GM18868 (cell line): ENCODE data around the gene OR3A1.
"Not testable (repeated sequence)": the region's sequence is repeated elsewhere in the genome, so short reads cannot be mapped to it uniquely, and the experiment has no call there.

Source experiments
- ATAC-seq: cut with Tn5 transposase; IDR thresholded peaks from one replicate; pipeline ENCODE4 v1.9.1; 2021; ENCODE audit warnings: mild to moderate bottlenecking, moderate library complexity; ENCODE audit not compliant: unreplicated experiment

The OR3A1 gene, protein sequence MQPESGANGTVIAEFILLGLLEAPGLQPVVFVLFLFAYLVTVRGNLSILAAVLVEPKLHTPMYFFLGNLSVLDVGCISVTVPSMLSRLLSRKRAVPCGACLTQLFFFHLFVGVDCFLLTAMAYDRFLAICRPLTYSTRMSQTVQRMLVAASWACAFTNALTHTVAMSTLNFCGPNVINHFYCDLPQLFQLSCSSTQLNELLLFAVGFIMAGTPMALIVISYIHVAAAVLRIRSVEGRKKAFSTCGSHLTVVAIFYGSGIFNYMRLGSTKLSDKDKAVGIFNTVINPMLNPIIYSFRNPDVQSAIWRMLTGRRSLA

DNA sequence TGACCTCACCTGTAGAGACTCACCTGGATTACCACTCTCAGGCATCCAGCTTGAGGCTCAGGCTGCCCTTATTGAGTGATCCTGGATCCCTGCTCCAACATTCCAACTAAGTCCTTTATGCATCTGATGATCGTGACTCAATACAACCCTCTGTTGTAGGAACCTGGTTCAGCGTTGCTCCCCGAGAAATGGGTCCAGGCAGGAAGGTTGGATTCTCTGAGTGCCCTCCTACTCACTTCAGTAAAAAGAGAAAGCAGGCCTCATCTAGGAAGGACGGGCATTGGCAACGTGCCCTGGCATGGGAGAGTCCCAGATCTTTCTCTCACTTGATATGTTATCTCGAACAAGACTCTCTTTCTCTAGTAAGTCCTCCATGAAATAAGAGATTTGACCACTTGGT is at the start of gene OR3A1:
Gene OR3A1 (minus strand): TSS at position 101 of the 400 bp plus-strand sequence. CDS start 5,778 bp downstream, outside the sequence.
- ATAC-seq, result no peak

DNA sequence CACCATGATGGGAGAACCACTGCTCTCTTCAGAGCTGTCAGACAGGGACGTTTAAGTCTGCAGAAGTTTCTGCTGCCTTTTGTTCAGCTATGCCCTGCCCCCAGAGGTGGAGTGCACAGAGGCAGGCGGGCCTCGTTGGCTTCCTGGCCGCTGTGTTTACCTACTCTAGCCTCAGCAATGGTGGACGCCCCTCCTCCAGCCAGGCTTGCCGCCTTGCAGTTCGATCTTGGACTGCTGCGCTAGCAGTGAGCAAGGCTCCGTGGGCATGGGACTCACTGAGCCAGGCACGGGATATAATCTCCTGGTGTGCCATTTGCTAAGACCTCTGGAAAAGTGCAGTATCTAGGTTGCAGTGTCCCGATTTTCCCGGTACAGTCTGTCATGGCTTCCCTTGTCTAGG is 44.6 kb upstream of the OR3A1 start:
- not testable (repeated sequence) for ATAC-seq

DNA sequence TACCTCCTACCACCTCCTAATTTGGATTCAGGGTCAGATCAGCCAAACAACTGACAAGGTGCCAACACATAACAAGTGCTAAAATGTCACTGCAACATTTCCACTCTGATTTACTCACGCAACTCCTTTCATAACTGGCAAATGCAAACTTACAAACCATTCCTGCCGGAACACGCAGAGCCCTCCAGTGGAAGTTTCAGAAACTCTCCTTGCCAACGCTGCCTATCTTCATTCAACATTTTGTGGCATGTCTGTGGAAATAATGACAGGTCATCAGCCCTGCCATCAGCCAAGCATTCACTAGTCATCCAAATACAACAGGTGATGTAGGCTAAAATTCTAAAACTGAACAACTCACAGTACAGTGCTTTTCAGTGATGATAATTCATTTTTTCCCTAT is 37.7 kb upstream of the OR3A1 start:
- ATAC-seq, result no peak

DNA sequence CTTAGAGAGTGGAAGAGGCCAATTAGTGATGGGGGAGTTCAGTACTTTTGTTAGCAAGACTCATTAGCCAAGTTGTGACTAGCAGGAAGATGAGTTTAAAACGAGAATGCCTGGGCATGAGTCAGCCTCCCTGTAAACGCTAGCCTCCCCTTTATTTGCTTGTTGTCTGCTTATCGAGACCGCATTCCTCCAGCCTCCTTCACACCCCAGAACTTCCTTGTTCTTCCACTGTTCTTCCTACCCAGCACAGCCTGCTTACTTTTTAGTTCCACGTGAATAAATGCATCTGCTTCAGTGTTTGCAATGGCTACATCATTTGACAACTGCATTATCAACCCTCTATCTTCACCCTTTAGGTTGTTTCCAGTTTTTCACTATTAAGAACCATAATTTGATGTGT is 20.2 kb upstream of the OR3A1 start:
- no peak for ATAC-seq

DNA sequence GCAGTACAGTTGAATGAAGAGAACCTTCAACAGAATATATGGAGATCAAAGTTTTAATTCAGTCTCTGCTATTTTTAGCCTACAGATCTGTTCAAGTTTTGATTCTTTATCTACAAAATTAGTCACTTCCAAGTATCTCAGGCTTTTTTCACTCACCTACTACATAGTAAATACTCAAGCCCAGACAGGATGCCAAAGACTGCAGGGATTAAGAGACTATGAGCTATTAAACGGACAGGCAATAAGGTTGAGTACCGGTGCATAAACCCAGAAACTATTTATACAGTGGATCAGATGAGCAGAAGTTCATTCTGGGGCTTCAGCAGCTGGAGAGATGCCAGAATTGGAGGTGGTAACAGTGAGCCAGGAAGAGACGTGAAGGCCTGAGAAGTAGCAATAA is 18.7 kb upstream of the OR3A1 start:
- no peak for ATAC-seq

DNA sequence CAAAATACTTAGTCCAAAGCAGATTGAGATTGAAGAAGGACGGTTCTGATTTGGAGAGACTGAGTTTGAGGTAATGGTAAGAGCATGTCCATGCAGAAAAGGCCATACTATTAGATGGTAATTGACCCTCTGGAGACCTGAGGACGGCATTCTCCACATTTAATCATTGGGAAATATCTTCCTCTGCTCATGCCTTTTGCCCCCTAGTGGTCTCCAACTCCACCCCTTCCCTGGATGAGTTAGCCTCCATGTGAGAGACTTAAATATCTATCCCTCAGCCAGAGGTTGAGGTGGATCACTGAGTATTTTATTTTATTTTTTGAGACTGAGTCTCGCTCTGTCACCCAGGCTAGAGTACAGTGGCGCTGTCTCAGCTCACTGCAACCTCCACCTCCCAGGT is 10.4 kb upstream of the OR3A1 start:
- no peak for ATAC-seq

DNA sequence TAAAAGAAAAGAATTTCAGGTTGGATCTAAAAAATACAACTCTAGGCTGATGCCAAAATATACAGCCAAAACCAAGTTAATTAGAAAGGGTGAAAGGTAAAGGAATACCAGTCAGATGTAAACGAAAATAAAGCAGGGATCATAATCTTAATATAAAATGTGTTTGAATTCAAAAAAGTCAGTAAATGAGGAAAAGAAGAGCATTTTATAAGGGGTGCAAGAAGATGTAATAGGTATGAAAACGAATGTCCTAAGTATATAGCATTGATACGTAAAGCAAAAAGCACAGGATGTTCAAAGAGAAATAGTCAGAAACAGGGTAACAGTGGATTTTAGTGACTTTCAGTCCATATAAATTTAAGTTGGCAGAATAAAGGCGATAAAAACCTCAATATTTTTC is 2.5 kb downstream of the OR3A1 start:
- ATAC-seq, result no peak

DNA sequence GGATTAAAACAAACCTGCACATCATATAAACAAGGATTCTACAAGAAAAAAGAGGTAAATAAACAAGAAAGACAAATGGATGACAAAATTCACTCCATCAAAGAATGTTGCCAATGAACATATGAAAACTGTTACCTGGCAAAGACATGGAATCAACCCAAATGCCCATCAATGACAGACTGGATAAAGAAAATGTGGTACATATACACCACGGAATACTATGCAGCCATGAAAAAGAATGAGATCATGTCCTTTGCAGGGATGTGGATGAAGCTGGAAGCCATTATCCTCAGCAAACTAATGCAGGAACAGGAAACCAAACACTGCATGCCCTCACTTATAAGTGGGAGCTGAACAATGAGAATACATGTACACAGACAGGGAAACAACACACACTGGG is 4.6 kb downstream of the OR3A1 start:
- not testable (repeated sequence) for ATAC-seq

DNA sequence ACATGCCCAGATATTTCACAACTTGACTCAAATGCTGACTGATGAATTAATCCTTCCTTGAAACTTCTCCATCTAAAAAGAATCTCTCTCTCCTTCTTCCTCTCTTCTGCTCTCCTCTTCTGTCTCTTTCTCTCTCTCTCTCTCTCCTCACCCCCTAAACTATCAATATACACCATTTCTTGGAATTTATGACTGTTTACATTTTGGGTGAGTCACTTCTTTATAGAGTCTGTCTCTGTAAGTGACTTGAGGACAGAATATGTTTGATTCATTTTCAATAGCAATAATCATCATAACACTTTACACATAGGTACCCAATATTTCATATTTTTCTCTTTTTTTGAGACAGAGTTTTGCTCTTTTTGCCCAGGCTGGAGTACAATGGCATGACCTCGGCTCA is 15.3 kb downstream of the OR3A1 start:
- no peak for ATAC-seq

DNA sequence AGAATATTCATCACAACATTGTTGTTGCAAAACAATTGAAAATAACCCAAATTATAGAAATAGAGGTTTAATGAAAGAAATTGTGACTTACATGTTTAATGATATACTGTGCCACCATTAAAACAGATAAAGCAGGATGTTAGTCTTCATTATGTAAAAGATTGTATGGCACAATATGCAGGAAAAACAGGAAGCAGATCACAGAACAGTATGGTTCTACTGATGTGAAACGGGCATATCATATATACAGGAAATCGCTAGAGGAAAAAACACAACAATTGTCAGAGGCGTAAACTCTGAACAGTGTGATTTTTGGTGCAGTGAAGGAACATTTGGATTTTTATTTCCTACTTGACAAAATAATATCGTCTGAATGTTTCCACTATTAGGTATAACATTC is 22.0 kb downstream of the OR3A1 start:
- no peak for ATAC-seq

DNA sequence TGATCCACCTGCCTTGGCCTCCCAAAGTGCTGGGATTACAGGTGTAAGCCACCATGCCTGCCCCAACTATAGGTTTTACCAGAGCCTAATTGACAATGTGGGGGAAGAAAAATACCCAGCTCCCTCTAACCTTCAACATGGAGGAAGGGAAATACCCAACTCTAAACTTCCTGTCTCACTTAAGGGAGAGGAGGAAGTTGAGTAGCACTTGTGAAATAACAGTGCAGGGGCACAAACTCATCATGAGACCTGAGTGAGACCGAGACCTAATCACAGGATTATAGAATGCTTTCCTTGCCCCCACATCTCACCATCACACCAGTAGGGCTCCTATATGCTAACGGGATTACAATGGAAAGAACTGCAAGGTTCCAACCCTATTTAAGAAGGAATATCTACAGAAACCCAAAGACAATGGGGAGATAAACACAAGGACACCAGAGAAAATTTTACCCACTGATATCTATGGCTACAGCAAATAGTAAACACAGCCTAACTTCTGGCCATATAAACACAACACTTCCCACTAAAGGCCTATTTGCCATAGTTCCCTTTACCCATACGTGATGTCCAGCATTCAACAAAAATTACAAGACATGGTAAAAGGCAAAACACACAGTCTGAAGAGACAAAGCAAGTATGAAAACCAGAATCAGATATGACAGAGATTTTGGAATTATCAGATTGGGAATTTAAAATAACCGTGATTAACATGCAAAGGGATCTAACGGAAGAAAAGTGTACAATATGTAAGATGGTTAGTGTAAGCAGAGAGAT is 26.9 kb downstream of the OR3A1 start:
- ATAC-seq, result no peak

DNA sequence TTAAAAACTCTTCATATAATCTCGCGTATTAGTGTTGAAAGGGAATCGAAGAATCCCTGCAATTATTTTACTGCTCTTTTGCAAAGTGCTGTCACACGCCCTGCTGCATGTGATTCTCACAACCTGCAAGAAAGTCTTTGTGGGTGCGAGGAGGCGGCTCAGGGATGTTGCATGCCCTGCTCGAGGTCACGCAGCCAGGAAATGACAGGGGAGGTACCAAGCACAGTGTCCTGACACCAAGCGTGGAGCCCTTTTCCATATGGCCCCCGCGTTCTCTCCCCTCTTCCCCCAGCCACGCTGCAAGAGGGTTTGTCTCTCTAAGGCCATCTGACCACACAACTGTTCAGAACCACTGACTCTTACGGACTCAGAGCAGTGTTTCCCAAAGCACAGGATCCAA is 37.6 kb downstream of the OR3A1 start:
- no peak for ATAC-seq

DNA sequence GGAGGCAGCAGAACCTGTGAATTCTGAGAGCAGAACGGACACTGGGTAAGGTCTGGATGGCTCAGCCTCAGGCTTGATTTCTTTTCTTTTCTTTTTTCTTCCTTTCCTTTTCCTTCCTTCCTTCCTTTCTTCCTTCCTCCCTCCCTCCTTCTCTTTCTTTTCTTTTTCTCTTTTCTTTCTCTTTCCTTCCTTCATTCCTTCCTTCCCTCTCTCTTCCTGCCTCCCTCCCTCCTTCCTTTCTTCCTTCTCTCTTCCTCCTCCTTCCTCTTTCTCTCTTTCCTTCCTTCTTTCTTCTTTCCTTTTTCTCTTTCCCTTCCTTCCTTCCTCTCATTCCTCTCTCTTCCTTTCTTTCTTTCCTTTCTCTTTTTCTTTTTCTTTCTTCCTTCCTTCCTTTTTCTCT is 38.0 kb downstream of the OR3A1 start:
- no peak for ATAC-seq

DNA sequence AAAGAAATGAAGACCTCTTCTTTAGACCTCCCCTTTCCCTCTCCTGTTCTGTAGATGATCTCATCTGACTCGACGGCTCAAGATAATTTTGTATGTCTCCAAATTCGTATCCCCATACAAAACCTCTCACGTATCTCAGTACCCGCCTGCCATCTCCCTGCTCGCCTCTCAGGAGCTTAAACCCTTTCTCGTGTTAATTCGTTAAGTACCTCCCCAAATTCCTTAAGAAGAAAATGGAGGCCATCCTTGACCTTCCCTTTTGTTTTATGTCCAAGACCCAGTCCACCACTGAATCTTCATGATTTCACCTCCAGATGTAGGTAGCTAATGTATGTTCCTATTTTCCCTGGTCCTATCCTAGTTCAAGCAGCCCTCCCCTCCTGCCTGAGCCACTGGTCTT is 41.6 kb downstream of the OR3A1 start:
- ATAC-seq, result no peak

DNA sequence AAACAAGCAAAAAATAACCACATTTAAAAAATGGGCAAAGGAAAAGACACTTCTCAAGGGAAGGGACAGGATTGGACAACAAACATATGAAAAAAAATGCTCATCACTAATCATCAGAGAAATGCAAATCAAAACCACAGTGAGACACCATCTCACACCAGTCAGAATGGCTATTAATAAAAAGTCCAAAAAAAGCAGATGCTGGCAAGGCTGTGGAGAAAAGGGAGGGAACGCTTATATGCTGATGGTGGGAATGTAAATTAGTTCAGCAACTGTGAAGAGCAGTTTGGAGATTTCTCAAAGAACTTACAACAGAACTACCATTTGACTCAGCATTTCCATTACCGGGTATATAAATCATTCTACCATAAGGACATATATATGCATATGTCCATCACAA is 49.1 kb downstream of the OR3A1 start:
- ATAC-seq, result not testable (repeated sequence)

DNA sequence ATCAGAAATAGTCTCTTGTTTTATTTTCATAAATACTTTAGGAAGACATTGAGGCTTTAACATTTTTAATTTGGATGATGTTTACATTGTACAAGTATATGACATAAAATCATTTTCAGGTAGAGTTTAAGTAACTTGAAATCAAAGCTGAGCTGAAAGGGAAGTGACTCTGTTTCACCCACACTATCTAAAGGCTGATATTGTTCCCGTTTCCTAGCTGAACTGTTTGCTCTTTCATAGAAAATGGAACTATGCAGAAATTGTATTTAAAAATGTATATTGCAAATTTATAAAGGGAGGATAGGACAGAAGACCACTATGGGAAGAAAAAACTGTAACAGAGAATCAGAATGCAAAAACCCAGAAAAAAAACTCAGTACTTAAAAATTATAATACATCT is 53.3 kb downstream of the OR3A1 start:
- not testable (repeated sequence) for ATAC-seq

DNA sequence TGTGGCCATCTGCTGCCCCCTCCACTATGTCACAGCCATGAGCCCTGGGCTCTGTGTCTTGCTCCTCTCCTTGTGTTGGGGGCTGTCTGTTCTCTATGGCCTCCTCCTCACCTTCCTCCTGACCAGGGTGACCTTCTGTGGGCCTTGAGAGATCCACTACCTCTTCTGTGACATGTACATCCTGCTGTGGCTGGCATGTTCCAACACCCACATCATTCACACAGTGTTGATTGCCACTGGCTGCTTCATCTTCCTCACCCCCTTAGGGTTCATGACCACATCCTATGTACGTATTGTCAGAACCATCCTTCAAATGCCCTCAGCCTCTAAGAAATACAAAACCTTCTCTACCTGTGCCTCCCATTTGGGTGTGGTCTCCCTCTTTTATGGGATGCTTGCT is 57.1 kb downstream of the OR3A1 start:
- not testable (repeated sequence) for ATAC-seq
